ENCODE measurements around the gene MKLN1.

DNA sequence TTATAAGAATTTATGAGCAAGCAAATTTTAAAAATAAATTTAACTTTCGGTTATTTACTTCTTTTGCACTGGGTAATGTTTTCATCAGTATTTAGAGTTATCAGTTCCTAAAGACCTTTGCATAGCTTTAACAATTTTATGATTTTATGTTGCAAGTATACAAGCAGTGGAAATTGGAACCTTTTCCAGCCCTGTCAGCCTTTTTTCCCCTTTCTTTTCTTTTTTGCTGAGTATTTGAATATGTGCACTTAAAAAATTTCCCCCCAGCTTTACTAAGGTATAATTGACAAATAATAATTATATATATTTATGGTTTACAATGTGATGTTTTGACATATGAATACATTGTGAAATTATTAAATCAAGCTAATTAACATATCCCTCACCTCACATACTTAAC lies 62.6 kb downstream of the MKLN1 start:
- TF ChIP-seq POLR2A (IDR thresholded peaks at IDR 0.05), result no peak
- TF ChIP-seq, protein P1, sequence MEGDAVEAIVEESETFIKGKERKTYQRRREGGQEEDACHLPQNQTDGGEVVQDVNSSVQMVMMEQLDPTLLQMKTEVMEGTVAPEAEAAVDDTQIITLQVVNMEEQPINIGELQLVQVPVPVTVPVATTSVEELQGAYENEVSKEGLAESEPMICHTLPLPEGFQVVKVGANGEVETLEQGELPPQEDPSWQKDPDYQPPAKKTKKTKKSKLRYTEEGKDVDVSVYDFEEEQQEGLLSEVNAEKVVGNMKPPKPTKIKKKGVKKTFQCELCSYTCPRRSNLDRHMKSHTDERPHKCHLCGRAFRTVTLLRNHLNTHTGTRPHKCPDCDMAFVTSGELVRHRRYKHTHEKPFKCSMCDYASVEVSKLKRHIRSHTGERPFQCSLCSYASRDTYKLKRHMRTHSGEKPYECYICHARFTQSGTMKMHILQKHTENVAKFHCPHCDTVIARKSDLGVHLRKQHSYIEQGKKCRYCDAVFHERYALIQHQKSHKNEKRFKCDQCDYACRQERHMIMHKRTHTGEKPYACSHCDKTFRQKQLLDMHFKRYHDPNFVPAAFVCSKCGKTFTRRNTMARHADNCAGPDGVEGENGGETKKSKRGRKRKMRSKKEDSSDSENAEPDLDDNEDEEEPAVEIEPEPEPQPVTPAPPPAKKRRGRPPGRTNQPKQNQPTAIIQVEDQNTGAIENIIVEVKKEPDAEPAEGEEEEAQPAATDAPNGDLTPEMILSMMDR (IDR thresholded peaks at IDR 0.05), result no peak

All from Peyer's patch (tissue), 4 donors.